ENCODE data around the gene SEMA5A.

The SEMA5A gene

DNA sequence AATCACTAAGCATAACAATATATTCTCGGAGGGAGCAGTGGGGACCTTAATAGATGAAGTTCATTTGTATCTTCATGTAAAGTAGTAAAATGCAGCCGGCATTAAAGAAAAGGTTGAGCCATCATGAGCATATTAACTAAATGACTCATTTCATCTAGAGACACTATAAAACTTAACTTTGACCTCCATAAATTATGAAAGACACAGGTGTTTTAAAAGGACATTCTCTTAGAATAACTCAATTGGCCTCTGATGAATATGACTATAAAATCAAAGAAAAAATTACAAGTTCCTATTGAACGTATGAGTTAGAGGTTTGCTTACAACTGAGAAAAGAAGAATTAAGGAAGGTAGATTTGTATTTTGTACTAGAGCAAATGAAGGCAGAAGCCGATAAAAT is 220.3 kb downstream of the SEMA5A start:
- no peaks in the 10 kb centered on the region for H3K9me3 ChIP-seq
- TF ChIP-seq, protein P1, sequence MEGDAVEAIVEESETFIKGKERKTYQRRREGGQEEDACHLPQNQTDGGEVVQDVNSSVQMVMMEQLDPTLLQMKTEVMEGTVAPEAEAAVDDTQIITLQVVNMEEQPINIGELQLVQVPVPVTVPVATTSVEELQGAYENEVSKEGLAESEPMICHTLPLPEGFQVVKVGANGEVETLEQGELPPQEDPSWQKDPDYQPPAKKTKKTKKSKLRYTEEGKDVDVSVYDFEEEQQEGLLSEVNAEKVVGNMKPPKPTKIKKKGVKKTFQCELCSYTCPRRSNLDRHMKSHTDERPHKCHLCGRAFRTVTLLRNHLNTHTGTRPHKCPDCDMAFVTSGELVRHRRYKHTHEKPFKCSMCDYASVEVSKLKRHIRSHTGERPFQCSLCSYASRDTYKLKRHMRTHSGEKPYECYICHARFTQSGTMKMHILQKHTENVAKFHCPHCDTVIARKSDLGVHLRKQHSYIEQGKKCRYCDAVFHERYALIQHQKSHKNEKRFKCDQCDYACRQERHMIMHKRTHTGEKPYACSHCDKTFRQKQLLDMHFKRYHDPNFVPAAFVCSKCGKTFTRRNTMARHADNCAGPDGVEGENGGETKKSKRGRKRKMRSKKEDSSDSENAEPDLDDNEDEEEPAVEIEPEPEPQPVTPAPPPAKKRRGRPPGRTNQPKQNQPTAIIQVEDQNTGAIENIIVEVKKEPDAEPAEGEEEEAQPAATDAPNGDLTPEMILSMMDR (IDR thresholded peaks at IDR 0.05) = no peak
- no peaks in the 10 kb centered on the region for H3K27me3 ChIP-seq
- H3K36me3 ChIP-seq = no peaks in the 10 kb centered on the region
- no peak overlapping the region for H3K27ac ChIP-seq
- H3K4me1 ChIP-seq (ENCODE audit: control insufficient read depth in 1 of 2, insufficient read depth in 1 of 2, low read depth in 1 of 2, low read length in 1 of 2) = no peaks in the 10 kb centered on the region
- H3K4me3 ChIP-seq (ENCODE audit: low read depth in 1 of 2, low read length in 1 of 2) = no peak overlapping the region

DNA sequence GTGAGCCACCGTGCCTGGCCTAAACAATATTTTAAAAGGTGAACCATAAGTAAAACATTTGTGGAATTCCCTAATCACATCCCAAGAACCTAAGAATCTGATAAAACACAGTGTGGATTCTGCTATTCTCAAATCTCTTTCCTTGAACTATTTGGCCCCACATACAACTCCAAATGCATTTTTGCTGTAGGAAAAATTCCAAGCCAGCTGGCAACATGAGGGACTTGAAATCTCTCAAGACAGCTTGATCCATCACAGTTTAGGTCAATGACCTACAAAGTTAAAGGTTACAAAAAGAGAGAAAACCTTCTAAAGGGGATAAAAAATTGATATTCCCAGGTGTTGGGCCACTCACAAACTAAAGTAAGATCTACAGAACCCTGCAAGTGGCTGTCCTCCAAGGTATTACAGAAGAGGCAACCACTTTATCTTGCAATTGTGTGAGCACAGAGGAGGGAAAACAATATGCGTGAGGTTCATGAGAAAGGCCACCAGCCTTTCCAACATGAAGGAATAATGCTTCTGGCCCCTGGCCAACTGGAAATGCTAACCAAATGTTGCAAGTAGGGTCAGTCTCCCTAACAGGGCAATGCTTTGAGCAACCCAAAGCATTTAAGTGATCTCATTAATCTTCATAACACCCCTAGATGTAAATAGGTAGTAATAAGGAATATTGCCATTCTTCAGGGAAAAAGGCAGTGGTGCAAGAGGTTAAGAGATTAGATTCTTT is 221.4 kb downstream of the SEMA5A start:
- H3K36me3 ChIP-seq = no peaks in the 10 kb centered on the region
- no peak overlapping the region for H3K27ac ChIP-seq
- no peaks in the 10 kb centered on the region for H3K4me1 ChIP-seq (ENCODE audit: control insufficient read depth in 1 of 2, insufficient read depth in 1 of 2, low read depth in 1 of 2, low read length in 1 of 2)
- no peaks in the 10 kb centered on the region for H3K9me3 ChIP-seq
- no peaks in the 10 kb centered on the region for H3K27me3 ChIP-seq
- TF ChIP-seq, protein P1 (IDR thresholded peaks at IDR 0.05) = no peak
- no peak overlapping the region for H3K4me3 ChIP-seq (ENCODE audit: low read depth in 1 of 2, low read length in 1 of 2)

DNA sequence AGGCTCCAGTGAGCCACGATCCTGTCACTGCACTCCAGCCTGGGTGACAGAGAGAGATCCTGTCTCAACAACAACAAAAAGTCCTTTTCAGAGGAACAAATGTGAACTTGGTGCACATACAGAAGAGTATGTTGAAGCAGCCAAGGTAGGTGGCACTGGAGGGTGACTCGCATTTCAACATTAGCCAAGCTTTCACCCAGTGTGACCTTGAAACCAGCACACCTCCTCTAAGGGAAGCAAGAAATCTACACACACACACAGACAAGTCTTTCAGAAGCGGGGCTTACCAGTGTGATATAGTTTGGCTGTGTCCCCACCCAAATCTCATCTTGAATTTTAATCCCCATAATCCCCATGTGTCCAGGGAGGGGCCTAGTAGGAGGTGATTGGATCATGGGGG is 225.2 kb downstream of the SEMA5A start:
- Histone ChIP-seq H3K4me3 (ENCODE audit: low read depth in 1 of 2, low read length in 1 of 2) (no peak overlapping the region), H3K27me3 (no peaks in the 10 kb centered on the region), H3K4me1 (ENCODE audit: control insufficient read depth in 1 of 2, insufficient read depth in 1 of 2, low read depth in 1 of 2, low read length in 1 of 2) (no peaks in the 10 kb centered on the region), H3K9me3 (no peaks in the 10 kb centered on the region), H3K27ac (no peak overlapping the region), H3K36me3 (no peaks in the 10 kb centered on the region)
- TF ChIP-seq, protein P1 (IDR thresholded peaks at IDR 0.05) = no peak

DNA sequence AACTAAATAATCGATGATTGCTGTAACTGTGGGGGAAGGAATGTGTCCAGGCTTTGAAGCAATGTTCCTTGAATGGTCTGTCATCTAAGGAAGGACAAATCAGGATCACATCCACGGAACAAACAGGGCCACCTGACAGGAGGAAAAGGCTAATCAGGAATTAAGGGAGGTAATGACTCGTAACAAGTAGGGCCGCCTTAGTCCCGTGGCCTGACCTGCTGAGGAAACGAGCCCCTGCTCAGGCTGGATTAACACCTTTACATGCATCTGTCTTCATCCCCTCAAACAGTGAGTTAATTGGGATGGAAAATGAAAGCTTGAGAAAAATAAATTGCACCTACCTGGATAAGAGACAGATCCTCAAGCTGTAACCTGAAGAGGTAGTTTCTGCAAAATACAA is 227.8 kb downstream of the SEMA5A start:
- no peaks in the 10 kb centered on the region for H3K27me3 ChIP-seq
- H3K9me3 ChIP-seq = no peaks in the 10 kb centered on the region
- H3K36me3 ChIP-seq = no peaks in the 10 kb centered on the region
- no peak overlapping the region for H3K4me3 ChIP-seq (ENCODE audit: low read depth in 1 of 2, low read length in 1 of 2)
- H3K27ac ChIP-seq = no peak overlapping the region
- TF ChIP-seq, protein P1 (IDR thresholded peaks at IDR 0.05) = no peak
- no peaks in the 10 kb centered on the region for H3K4me1 ChIP-seq (ENCODE audit: control insufficient read depth in 1 of 2, insufficient read depth in 1 of 2, low read depth in 1 of 2, low read length in 1 of 2)

DNA sequence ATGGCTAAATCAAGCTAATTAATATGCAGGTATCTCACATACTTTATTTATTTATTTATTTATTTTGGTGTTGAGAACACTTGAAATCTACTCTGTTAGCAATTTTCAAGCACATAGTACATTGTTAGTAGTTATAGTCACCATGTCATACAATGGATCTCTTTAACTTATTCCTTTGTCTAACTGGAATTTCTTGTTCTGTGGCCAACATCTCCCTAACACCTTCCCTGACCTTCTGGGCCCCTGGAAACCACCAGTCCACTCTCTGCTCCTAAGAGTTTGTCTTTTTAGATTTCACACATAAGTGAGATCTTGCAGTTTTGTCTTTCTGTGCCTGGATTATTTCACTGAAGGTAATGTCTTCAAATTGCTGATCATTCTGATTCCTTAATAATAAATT is 229.1 kb downstream of the SEMA5A start:
- H3K4me3 ChIP-seq (ENCODE audit: low read depth in 1 of 2, low read length in 1 of 2) = no peak overlapping the region
- no peaks in the 10 kb centered on the region for H3K4me1 ChIP-seq (ENCODE audit: control insufficient read depth in 1 of 2, insufficient read depth in 1 of 2, low read depth in 1 of 2, low read length in 1 of 2)
- H3K27ac ChIP-seq = no peak overlapping the region
- TF ChIP-seq, protein P1 (IDR thresholded peaks at IDR 0.05) = no peak
- no peaks in the 10 kb centered on the region for H3K27me3 ChIP-seq
- no peaks in the 10 kb centered on the region for H3K9me3 ChIP-seq
- H3K36me3 ChIP-seq = no peaks in the 10 kb centered on the region

Data from neutrophil (primary cell).